GM23338 (cell line): ENCODE measurements around the gene SYT9. TPM values are rescaled to one million over a fixed set of nuclear protein-coding genes. Genes with fewer than 3 reads are reported as not detected.

Experiments
- ATAC-seq: fragments of 200-7000 bp; cut with Tn5 transposase; 3 replicates; pipeline ENCODE4 v1.9.1; 2020
- DNase-seq: peaks from one replicate; pipeline ENCODE4 v3.0.0-alpha.2; 2015; ENCODE audit warnings: low spot score
- H2AFZ ChIP-seq: fragments of 200-600 bp; sonication (generic); 2 replicates; pipeline ENCODE4 v1.8.0; 2016; ENCODE audit warnings: antibody characterized with exemption, mild to moderate bottlenecking, moderate library complexity
- H3F3A ChIP-seq: fragments of 200-600 bp; sonication (generic); replicated peaks from 2 replicates; pipeline ENCODE4 v1.8.0; 2017; ENCODE audit warnings: antibody characterized with exemption, mixed run types, low read depth
- H3K27ac ChIP-seq: fragments of 200-600 bp; sonication (generic); 2 replicates; pipeline ENCODE4 v1.6.1; 2016; ENCODE audit warnings: low read depth
- H3K27me3 ChIP-seq: fragments of 200-600 bp; sonication (generic); 2 replicates; pipeline ENCODE4 v1.8.0; 2016; ENCODE audit warnings: mild to moderate bottlenecking, mixed run types, moderate library complexity; ENCODE audit not compliant: insufficient read depth
- H3K36me3 ChIP-seq: fragments of 200-600 bp; sonication (generic); 2 replicates; pipeline ENCODE4 v1.8.0; 2016; ENCODE audit warnings: mild to moderate bottlenecking; ENCODE audit not compliant: insufficient read depth
- H3K4me1 ChIP-seq: fragments of 200-600 bp; sonication (generic); 2 replicates; pipeline ENCODE4 v1.8.0; 2016; ENCODE audit warnings: mild to moderate bottlenecking, moderate library complexity; ENCODE audit not compliant: insufficient read depth
- H3K4me2 ChIP-seq: fragments of 200-600 bp; sonication (generic); 2 replicates; pipeline ENCODE4 v1.7.1; 2017; ENCODE audit warnings: mixed run types
- H3K4me3 ChIP-seq: fragments of 200-600 bp; sonication (generic); 2 replicates; pipeline ENCODE4 v1.6.1; 2016; ENCODE audit warnings: mixed run types
- H3K79me2 ChIP-seq: fragments of 200-600 bp; sonication (generic); replicated peaks from 2 replicates; pipeline ENCODE4 v1.8.0; 2017; ENCODE audit warnings: mild to moderate bottlenecking; ENCODE audit not compliant: insufficient read depth
- H3K9me2 ChIP-seq: fragments of 200-600 bp; sonication (generic); 2 replicates; pipeline ENCODE4 v1.8.0; 2017; ENCODE audit not compliant: insufficient read depth
- H4K20me1 ChIP-seq: fragments of 200-600 bp; sonication (generic); replicated peaks from 2 replicates; pipeline ENCODE4 v1.8.0; 2017; ENCODE audit warnings: mild to moderate bottlenecking; ENCODE audit not compliant: insufficient read depth
- H3K27ac Mint-ChIP-seq: 2 replicates; pipeline ENCODE4 v1.8.0; 2020; ENCODE audit warnings: inconsistent platforms, mild to moderate bottlenecking, moderate library complexity, mixed read lengths
- H3K27me3 Mint-ChIP-seq: 3 replicates; pipeline ENCODE4 v1.8.0; 2022; ENCODE audit warnings: low read depth, mild to moderate bottlenecking, moderate library complexity, mixed read lengths, inconsistent platforms; ENCODE audit not compliant: insufficient read depth, poor library complexity
- H3K36me3 Mint-ChIP-seq: 3 replicates; pipeline ENCODE4 v1.8.0; 2021; ENCODE audit warnings: low read depth, mild to moderate bottlenecking, inconsistent platforms, moderate library complexity, mixed read lengths
- H3K4me1 Mint-ChIP-seq: 3 replicates; pipeline ENCODE4 v1.8.0; 2020; ENCODE audit warnings: mild to moderate bottlenecking, inconsistent platforms, mixed read lengths
- H3K4me3 Mint-ChIP-seq: 3 replicates; pipeline ENCODE4 v1.8.0; 2021; ENCODE audit warnings: moderate library complexity, mild to moderate bottlenecking, inconsistent platforms, mixed read lengths
- H3K9me3 Mint-ChIP-seq: 3 replicates; pipeline ENCODE4 v1.8.0; 2020; ENCODE audit warnings: moderate library complexity, mild to moderate bottlenecking, inconsistent platforms, mixed read lengths
- CREB1 ChIP-seq: fragments of 250-450 bp; sonication (Bioruptor Pico); IDR thresholded peaks from 2 replicates; pipeline ENCODE4 v1.5.0; 2020; ENCODE audit warnings: low read depth, mild to moderate bottlenecking, moderate library complexity
- CTCF ChIP-seq, 2 experiments: fragments of 200-600 bp in 1 of 2; sonication (generic) in 1 of 2; conservative IDR thresholded peaks; 2 replicates each; pipeline versions ENCODE4 v1.5.1 to v1.6.1; 2016 to 2017; ENCODE audit warnings: antibody characterized with exemption in 2 of 2, low read depth in 2 of 2, mild to moderate bottlenecking in 2 of 2, moderate library complexity in 1 of 2
- ETS1 ChIP-seq: IDR thresholded peaks from 2 replicates; pipeline ENCODE4 v1.6.1; 2016; ENCODE audit warnings: antibody characterized with exemption
- EZH2 ChIP-seq: fragments of 200-600 bp; sonication (generic); IDR thresholded peaks from one replicate; pipeline ENCODE4 v1.8.0; 2017; ENCODE audit warnings: antibody characterized with exemption, mild to moderate bottlenecking, low read depth; ENCODE audit not compliant: unreplicated experiment
- EZH2phosphoT487 ChIP-seq: fragments of 200-600 bp; sonication (generic); IDR thresholded peaks from one replicate; pipeline ENCODE4 v1.8.1; 2018; ENCODE audit warnings: antibody characterized with exemption; ENCODE audit not compliant: unreplicated experiment
- JUNB ChIP-seq: IDR thresholded peaks from one replicate; pipeline ENCODE4 v1.6.1; 2016; ENCODE audit warnings: antibody characterized with exemption; ENCODE audit not compliant: unreplicated experiment
- NANOG ChIP-seq: IDR thresholded peaks from 2 replicates; pipeline ENCODE4 v1.6.1; 2016; ENCODE audit warnings: antibody characterized with exemption, borderline replicate concordance
- POLR2AphosphoS5 ChIP-seq: IDR thresholded peaks from 2 replicates; pipeline ENCODE4 v1.6.1; 2016; ENCODE audit warnings: antibody characterized with exemption, low read depth
- REST ChIP-seq: IDR thresholded peaks from one replicate; pipeline ENCODE4 v1.6.1; 2018; ENCODE audit warnings: antibody characterized with exemption; ENCODE audit not compliant: unreplicated experiment
- STAT1 ChIP-seq: IDR thresholded peaks from one replicate; pipeline ENCODE4 v1.6.1; 2016; ENCODE audit warnings: antibody characterized with exemption; ENCODE audit not compliant: unreplicated experiment
- ZNF114 ChIP-seq: fragments of 250-450 bp; sonication (Bioruptor Pico); IDR thresholded peaks from 2 replicates; pipeline ENCODE4 v1.5.0; 2020; ENCODE audit warnings: mild to moderate bottlenecking, moderate library complexity
- ZNF331 ChIP-seq: fragments of 250-450 bp; sonication (Bioruptor Pico); IDR thresholded peaks from 2 replicates; pipeline ENCODE4 v1.5.0; 2020; ENCODE audit warnings: low read depth, mild to moderate bottlenecking, moderate library complexity
- ZNF462 ChIP-seq: fragments of 250-450 bp; sonication (Bioruptor Pico); IDR thresholded peaks from 2 replicates; pipeline ENCODE4 v1.5.0; 2020; ENCODE audit warnings: mild to moderate bottlenecking, moderate library complexity
- polyA plus RNA-seq: library from polyadenylated mRNA; unstranded; fragments of >200 nt; fragmentation: Nextera tagmentation; extraction: Ambion mirVana; gene quantifications from 2 replicates; pipeline ENCODE4 v1.2.1, GENCODE V29; 2016
- total RNA-seq: library from RNA; depleted of rRNA; stranded (reverse); fragments of >200 nt; shearing (Covaris generic); gene quantifications from 2 replicates; pipeline ENCODE4 v1.2.3, GENCODE V29; 2014

The SYT9 gene
- total and polyA plus RNA-seq, 2 experiments from 2014 or later = 0.91 to 2.4 TPM

GRCh38 chr11:7348432-7349304, 97.0 kb downstream of the SYT9 start:
- Histone ChIP-seq H3K4me2 (no peak overlapping the region; the same call in 1 of the 2 replicates), H3F3A (no peaks in the 10 kb centered on the region), H3K27ac (no peak overlapping the region), H3K9me2 (no peaks in the 10 kb centered on the region), H3K27me3 (no peaks in the 10 kb centered on the region), H3K4me3 (no peak overlapping the region), H3K79me2 (no peaks in the 10 kb centered on the region), H2AFZ (no peak overlapping the region), H3K4me1 (no peaks in the 10 kb centered on the region), H3K36me3 (no peaks in the 10 kb centered on the region), H4K20me1 (no peaks in the 10 kb centered on the region; the same call in 1 of the 2 replicates)
- Mint-ChIP-seq H3K27ac (no peak overlapping the region), H3K36me3 (no peaks in the 10 kb centered on the region), H3K4me3 (no peak overlapping the region), H3K4me1 (peaks cover 12% of the 10 kb centered on the region; the same call in 2 of the 3 replicates), H3K27me3 (peaks cover 2% of the 10 kb centered on the region), H3K9me3 (no peaks in the 10 kb centered on the region)
- TF ChIP-seq NANOG (no peak), JUNB (no peak), EZH2phosphoT487 (no peak), STAT1 (no peak), ETS1 (no peak), EZH2 (no peak), ZNF462 (CRISPR knock-in tag) (no peak), ZNF114 (no peak), CREB1 (CRISPR knock-in tag) (no peak), POLR2AphosphoS5 (no peak), ZNF331 (CRISPR knock-in tag) (no peak), REST (no peak), CTCF (conservative IDR thresholded peaks at IDR 0.05; ENCODE audit: low read depth in 2 of 2) (no peak)
- DNase-seq (peak; percentile 18), ATAC-seq (peak; percentile 69)
